Adrenal gland (tissue), 5 donors: ENCODE measurements around the gene DAPK3.

Source experiments
- POLR2A ChIP-seq, 2 donors: fragments of 450-650 bp; IDR thresholded peaks; one replicate each; pipeline ENCODE4 v1.6.1; 2017; ENCODE audit warnings: antibody characterized with exemption in 2 of 2, mild to moderate bottlenecking in 2 of 2, moderate library complexity in 1 of 2
- TF ChIP-seq, protein P1 (sequence below), 6 experiments: fragments of 450-650 bp in 4 of 6; fragments of 200-600 bp in 2 of 6; sonication (generic) in 1 of 6; IDR thresholded peaks; 1 replicate in 5 of 6; 2 replicates in 1 of 6; pipeline versions ENCODE4 v1.5.1 to v1.8.0; 2016 to 2021; ENCODE audit warnings: antibody characterized with exemption in 6 of 6, mild to moderate bottlenecking in 2 of 6, moderate library complexity in 1 of 6
- donor health status: DM: no; HTN: no; CAD: no.

DNA sequence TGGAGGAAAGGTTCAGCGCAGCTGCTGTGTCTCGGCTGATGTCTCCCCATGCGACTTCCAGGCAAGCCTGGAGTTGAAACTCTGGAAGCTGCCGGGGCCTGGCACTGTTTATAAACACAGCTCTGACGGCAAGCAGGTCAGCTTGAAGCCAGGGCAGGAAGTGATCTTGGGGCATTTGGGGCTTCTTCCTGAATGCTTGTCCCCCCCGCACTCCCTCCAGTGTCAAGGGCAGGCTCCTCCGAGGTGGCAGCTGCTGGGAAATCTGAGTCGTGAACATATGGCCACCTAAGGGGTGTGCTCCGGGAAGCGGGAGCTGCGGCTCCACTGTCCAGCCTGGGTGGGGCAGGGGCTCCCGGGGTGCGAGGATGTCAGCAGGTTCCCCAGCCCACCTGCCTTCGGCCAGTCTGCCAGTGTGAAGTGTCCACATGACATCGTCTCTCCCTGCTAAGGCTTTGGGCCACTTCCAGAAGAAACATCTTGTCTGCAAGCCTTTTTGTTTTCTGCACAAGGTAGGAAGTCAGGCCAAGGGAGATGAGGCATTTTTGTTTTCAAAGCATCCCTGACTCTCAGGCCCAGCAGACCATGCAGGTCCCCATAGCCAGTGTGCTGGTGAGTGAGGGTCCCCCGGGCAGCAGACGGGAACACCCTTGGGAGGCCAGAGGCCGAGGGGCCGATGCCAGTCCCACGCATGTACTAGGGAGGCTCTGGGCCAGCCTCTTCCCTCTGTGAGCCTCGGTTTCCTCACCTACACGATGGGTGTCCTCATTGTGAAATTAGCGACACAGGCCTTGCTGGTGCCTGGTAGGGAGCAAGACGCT is 39.3 kb upstream of the DAPK3 start:
- TF ChIP-seq, protein P1, sequence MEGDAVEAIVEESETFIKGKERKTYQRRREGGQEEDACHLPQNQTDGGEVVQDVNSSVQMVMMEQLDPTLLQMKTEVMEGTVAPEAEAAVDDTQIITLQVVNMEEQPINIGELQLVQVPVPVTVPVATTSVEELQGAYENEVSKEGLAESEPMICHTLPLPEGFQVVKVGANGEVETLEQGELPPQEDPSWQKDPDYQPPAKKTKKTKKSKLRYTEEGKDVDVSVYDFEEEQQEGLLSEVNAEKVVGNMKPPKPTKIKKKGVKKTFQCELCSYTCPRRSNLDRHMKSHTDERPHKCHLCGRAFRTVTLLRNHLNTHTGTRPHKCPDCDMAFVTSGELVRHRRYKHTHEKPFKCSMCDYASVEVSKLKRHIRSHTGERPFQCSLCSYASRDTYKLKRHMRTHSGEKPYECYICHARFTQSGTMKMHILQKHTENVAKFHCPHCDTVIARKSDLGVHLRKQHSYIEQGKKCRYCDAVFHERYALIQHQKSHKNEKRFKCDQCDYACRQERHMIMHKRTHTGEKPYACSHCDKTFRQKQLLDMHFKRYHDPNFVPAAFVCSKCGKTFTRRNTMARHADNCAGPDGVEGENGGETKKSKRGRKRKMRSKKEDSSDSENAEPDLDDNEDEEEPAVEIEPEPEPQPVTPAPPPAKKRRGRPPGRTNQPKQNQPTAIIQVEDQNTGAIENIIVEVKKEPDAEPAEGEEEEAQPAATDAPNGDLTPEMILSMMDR (IDR thresholded peaks at IDR 0.05), result no peak
- TF ChIP-seq POLR2A (IDR thresholded peaks at IDR 0.05), result peak in 1 of 2 donors; percentile 41
